OCI-M2 (cell line): Measurements from ENCODE around the gene NEK7.

Experiments used
- DNase-seq: peaks from one replicate; lab custom pipeline; 2025; ENCODE audit not compliant: unreplicated experiment; lab: John Stamatoyannopoulos, UW

Gene NEK7

DNA sequence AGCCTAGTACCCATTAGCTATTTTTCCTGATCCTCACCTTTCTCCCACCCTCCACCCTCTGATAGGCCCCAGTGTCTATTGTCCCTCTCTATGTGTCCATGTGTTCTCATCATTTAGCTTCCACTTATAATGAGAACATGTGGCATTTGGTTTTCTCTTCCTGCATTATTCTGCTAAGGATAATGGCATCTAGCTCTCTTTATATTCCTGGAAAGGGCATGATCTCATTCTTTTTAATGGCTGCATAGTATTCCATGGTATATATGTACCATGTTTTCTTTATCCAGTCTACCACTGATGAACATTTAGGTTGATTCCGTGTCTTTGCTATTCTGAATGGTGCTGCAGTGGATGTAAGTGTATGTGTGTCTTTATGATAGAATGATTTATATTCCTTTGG lies 178.9 kb downstream of the NEK7 start:
- no peak for DNase-seq

DNA sequence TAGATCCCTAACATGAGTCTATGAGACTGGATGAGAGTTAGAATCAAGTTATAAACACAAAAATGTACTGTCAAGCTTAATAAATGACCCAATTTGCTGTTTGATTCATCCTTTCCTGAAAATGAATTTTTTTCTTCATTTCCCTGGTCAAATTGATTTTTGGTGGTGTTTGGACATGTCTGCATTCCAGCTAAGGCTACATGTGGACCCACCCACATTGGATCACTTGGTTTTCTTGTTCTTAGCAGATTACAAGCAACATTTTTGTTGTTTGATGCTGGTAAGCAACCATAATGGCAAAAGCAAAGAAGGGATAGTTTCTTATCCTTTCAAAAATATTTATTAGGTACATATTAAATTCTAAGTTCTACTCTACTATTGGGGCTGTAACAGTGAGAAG lies 181.1 kb downstream of the NEK7 start:
- no peak for DNase-seq

DNA sequence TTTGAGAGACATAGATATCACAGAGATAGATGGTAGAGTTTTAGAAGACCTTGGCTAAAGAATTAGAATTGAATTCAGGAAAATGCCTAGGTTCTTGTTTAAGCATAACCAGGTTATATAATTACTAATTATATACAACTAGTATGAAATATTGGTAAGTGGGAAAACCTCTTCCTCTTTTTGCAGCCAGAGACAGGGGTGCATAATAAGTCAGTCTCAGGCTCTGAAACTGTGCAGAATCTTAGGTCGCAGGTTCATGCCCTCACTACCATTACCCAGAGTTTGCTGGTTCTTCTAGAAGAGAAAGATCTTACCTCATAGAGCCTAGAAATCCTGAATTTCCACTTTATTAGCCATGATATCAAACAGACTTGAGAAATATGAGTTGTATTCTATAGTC lies 183.3 kb downstream of the NEK7 start:
- no peak for DNase-seq

DNA sequence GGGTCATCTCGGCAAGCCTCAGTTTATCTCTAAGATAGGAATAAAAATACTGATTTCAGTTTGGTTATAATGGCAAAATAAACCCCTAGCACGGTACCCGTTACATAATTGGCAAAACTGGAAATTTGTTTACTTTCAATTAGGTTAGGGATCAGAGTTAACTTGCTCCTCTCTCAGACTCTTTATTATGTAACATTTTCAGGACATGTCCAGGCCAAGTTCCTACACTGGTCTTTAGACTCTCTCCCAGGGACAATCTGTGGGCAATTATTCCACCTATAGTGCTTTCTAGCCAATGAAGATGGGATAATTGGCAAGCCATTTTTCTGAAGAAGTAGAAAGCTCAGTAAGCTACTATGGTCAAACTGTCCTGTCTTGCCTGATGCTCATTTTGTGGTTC lies 189.4 kb downstream of the NEK7 start:
- DNase-seq = no peak

DNA sequence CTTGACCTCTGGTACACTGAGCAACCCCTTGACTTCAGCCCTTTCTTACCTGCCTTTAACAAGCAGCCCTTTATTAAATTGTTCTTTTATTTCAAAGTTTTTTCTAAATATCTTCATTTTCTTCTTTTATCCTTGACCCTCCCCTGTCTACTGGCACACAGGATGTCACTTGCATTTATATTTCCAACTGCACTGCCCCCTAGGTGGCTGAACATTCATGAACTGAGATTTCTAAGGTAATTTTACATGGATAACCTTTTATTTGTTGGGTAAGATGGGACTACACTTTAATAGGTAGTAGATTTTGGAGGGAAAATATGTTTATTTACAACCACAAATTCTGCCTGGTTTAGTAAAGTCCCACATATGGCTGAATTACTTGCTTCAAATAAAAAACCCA lies 193.7 kb downstream of the NEK7 start:
- DNase-seq = no peak

DNA sequence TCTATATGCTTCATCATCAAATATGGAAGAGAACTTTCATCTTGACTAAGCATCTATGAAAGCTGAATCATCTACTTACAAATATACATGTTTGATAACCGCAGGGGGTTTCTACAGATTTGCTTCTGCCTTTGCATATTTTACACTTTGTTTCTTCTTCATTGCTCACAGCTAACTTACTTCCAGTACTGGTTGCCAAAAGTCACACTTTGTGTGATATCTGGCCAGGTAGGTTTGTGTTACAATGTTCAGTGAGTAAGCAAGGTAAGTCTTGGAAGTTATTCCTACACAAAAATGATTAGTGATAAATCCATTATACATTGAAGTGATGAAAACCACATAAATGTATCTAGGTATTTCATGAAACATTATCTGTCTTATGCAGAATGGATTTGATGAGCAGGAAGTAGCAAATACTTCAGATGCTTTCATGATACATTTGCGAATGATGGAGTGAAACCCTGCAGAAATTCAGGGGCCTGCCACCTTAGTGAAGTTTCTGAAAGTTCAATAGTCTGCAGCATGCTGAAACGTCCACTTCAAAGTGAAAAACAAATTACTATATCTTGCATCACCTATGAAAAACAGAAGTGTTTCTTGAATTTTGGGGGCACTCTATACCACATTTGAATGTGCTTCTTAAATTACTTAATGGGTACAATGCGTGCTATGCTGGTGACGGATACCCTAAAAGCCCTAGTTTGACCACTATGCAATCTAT lies 196.3 kb downstream of the NEK7 start:
- no peak for DNase-seq

DNA sequence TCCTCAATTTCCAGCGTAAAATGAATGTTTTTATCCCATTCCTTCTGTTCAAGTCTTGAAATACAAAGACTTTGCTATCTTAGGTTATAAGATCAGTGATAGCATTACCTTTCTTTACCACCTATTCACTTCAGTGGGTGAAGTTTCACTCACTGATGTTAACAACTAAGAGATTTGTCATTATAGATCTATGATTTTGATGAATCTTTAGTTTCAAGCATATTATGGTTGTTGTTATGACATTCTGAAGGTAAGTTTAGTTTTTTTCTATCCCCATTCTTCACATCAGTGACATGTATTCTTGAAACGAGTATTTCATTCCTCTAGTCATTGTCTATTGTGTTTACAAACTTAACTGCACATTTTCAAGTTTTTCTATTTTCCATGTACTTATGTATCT lies 201.1 kb downstream of the NEK7 start:
- DNase-seq = no peak

DNA sequence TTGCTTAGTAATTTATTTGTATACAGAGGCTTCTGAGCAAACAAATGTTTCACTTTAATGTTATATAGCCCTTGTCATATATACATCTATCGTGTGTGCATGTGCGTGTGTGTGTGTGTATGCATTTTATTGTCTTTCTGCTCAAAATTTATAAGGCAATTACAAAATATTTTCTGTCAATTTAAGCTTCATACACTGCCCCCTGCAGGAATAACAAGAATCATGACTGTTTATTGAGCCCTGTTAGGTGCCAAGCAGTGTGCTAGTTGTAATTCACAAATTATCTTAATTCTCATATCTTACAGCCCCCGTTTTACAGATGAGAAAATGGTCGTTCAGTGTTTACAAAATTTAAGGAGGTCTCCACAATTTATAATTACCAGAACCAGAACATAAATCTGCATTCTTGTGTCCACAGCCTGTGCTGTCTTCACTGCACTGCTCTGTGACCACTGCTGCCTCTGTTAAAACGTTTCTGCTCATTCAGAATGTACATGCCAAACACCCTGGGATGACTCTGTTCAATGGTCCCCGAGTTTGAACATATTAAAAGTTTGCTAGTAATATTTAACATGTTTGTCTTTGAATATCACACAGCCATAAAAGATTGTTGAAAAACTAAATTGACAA lies 202.3 kb downstream of the NEK7 start:
- DNase-seq = no peak

DNA sequence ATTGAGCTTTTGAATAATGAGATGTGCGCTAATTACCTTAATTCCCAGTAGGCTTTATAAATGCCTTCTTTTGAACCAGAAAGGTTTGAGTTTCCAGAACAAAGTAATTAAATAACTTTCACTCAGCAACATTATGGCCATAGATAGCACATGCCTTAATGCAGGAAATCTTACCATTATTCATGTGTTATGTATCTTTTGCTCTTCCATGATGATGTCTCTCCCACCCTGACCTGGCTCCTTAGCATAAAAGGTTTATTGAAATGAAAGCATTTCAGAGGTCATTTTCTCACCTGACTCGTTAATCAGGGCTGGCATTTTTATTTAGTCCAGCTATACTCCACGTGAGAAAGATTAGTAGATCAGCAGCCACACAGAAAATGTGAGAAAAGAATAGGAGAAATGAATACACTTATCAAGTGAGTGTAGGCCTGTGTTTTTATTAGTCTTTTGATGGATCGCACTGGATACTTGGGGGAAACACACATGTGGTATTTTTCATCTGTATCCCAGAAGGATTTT lies 203.5 kb downstream of the NEK7 start:
- DNase-seq = no peak

DNA sequence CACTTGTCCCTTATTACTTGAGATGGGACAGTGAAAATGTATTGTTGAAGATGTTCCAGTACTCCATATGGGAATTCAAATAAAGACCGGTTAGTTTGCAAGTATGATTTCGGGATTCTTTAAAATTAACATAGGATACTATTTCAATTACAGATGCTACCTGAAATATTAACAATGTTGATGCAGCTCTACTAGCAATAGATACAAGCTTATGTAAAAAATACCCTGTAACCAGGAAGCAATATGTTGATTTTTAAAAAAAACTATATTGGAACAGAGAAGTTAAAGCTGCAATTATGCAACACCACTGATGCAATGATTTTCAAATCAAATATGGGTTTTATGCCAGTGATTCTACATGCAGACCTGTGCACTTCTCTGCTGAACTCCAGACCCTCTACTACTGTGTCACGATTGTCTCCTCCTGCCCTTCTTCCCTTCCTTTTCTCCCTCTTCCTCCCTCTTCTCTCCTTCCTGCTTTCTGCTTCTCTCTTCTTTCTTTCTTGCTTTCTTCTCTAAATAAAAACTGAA lies 204.5 kb downstream of the NEK7 start:
- no peak for DNase-seq

DNA sequence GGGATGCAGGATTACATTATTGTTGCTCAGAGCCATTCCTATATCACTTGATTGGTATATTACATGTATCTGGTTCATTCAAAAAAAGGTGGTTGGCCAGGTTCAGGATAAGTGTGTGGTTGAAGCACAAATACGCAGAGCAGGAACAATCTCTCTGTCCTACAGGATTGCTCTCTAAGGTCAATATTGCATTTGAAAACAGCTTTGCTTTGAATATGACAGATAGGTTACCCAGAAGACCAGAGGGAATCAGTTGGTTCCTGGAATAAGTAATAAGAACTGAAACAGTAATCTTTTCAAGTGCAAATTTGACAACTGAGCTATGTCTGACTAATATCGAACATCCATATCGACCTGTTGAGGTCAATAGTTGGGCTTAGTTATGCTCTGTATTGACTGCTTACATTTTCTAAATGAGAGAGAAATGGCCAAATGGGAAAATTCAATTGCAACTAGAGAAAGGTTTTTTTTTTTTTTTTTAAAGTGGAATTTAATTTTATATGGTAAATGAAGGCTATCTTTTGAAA lies 206.9 kb downstream of the NEK7 start:
- no peak for DNase-seq

DNA sequence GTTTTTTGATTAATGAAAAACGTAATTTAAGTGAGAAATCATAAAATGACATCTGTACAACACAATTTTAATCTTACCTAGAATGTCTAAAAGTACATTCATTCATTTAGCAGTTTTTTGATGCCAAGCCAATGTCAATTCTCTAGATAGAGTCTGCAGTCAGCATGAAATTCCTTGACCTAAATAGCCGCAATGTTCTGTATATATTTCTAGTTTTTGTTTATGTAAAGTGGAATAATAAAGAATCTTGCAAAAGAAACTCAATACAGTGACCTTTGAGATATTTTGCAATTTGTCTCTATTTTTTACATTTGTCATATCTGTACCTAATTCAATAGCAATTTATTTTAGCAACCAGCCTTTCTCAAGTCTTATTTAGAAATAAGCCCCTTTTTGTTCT lies 207.7 kb downstream of the NEK7 start:
- no peak for DNase-seq

DNA sequence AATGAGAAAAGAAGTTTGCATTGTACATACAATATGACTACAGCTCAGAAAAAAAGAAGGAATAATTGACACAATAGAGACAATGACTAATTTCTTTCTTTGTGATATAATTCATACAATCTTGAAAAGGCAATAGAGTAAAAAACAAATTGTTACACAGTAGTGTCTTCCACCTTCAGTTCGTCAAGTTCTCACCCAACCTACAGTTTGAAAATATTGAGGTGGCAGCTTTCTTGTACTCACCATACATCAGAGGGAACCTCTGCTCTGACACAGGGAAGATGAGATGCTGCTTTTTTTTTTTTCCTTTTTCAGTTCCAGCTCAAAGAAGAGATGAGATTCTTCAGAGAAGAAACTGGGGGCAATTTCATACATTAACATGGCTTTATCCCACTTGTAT lies 210.5 kb downstream of the NEK7 start:
- no peak for DNase-seq

DNA sequence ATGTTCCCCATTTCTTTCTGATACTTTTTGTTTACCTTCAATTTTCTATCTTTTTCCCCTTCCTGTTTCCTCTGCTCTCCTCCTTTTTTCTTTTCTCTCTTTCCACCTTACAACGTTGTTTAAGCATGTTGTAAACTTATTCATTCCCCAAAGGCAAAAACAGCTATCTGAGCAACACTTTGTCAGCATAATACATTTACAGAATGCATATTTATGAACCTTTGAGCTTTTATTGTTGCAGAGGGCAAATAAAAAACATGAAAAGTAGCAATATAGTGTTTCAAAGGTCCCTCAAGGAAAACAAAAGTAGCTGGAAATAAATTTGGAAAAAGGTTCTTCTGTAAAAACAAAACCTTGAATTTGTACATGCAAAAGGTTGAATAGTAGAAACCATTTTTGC lies 214.2 kb downstream of the NEK7 start:
- DNase-seq = no peak
